K562 (cell line): ENCODE measurements around the gene BSCL2. TPM values are rescaled to one million over a fixed set of nuclear protein-coding genes. Genes with fewer than 3 reads are reported as not detected.

Experiments used
- CEBPB ChIP-seq: fragments of 450-650 bp; IDR thresholded peaks from 2 replicates; pipeline ENCODE4 v1.6.1; 2016; ENCODE audit warnings: missing genetic modification characterization, missing compliant biosample characterization
- CTBP1 ChIP-seq: fragments of 450-650 bp; IDR thresholded peaks from 2 replicates; pipeline ENCODE4 v1.6.1; 2016; ENCODE audit warnings: borderline replicate concordance
- E2F8 ChIP-seq: fragments of 450-650 bp; IDR thresholded peaks from 2 replicates; pipeline ENCODE4 v1.7.1; 2018; ENCODE audit warnings: mild to moderate bottlenecking, low read depth; ENCODE audit not compliant: partially characterized antibody
- FOXM1 ChIP-seq, 2 experiments: fragments of 450-650 bp in 1 of 2; sonication (generic) in 1 of 2; formaldehyde crosslinking in 1 of 2; IDR thresholded peaks; 2 replicates each; pipeline versions ENCODE4 v1.6.1 to v1.9.0; 2017 to 2022; ENCODE audit warnings: low read depth in 2 of 2, mild to moderate bottlenecking in 2 of 2, missing genetic modification reagents in 1 of 2, moderate library complexity in 1 of 2
- HINFP ChIP-seq: fragments of 450-650 bp; conservative IDR thresholded peaks from 2 replicates; pipeline ENCODE4 v1.6.1; 2016; ENCODE audit warnings: missing genetic modification characterization, low read depth, mild to moderate bottlenecking, control low read depth, missing compliant biosample characterization
- HMGN3 ChIP-seq: IDR thresholded peaks from 2 replicates; pipeline ENCODE4 v1.6.1; 2011; ENCODE audit warnings: borderline replicate concordance, low read depth, mild to moderate bottlenecking, mixed read lengths, low read length; ENCODE audit not compliant: insufficient read length; ENCODE audit errors: extremely low read depth
- MIER1 ChIP-seq: fragments of 450-650 bp; IDR thresholded peaks from 2 replicates; pipeline ENCODE4 v1.6.1; 2016; ENCODE audit warnings: antibody characterized with exemption, mild to moderate bottlenecking, low read depth
- NFIC ChIP-seq: fragments of 450-650 bp; IDR thresholded peaks from 2 replicates; pipeline ENCODE4 v1.6.1; 2017; ENCODE audit warnings: mild to moderate bottlenecking, inconsistent platforms
- SIRT6 ChIP-seq: IDR thresholded peaks from one replicate; pipeline ENCODE4 v1.6.1; 2012; ENCODE audit warnings: low read depth, mild to moderate bottlenecking, control low read depth, inconsistent platforms, low read length, moderate library complexity
- THAP12 ChIP-seq: fragments of 250-450 bp; sonication (Bioruptor Pico); IDR thresholded peaks from 2 replicates; pipeline ENCODE4 v1.9.0; 2021; ENCODE audit warnings: mild to moderate bottlenecking, inconsistent platforms
- ZBTB17 ChIP-seq: fragments of 450-650 bp; formaldehyde crosslinking; IDR thresholded peaks from 2 replicates; pipeline ENCODE4 v1.4.0; 2020; ENCODE audit warnings: mild to moderate bottlenecking
- ZBTB5 ChIP-seq: fragments of 450-650 bp; IDR thresholded peaks from 2 replicates; pipeline ENCODE4 v1.6.1; 2017; ENCODE audit warnings: antibody characterized with exemption
- ZNF146 ChIP-seq: IDR thresholded peaks from one replicate; pipeline ENCODE4 v1.6.1; 2018; ENCODE audit warnings: missing compliant biosample characterization; ENCODE audit not compliant: unreplicated experiment
- ZNF436 ChIP-seq: fragments of 250-450, 450-650 bp; sonication (Bioruptor Pico); formaldehyde crosslinking; IDR thresholded peaks from 2 replicates; pipeline ENCODE4 v1.7.0; 2020; ENCODE audit warnings: mild to moderate bottlenecking
- ZNF830 ChIP-seq: fragments of 250-450 bp; sonication (Bioruptor Pico); IDR thresholded peaks from 2 replicates; pipeline ENCODE4 v1.5.0; 2021; ENCODE audit warnings: mild to moderate bottlenecking
- polyA plus RNA-seq, 8 experiments: library from polyadenylated mRNA; depleted of rRNA in 4 of 8; stranded (reverse) in 5 of 8; unstranded in 3 of 8; fragments of >200 nt; fragmentation: Nextera tagmentation in 2 of 8; fragmentation: Illumina TruSeq in 1 of 8; extraction: Ambion mirVana in 2 of 8; extraction: Trizol in 1 of 8; gene quantifications; 2 replicates each; pipeline versions ENCODE4 v1.2.1 to v1.2.3, GENCODE V29; 2011 to 2014; ENCODE audit warnings: inconsistent platforms in 1 of 8, missing spikeins in 1 of 8
- total RNA-seq, 7 experiments: library from RNA; depleted of rRNA in 6 of 7; stranded (reverse); fragments of >200 nt in 6 of 7; fragmentation: Illumina TruSeq in 2 of 7; extraction: Trizol in 2 of 7; gene quantifications; 2 replicates each; pipeline versions ENCODE4 v1.2.1 to v1.2.3, GENCODE V29; 2011 to 2021; ENCODE audit warnings: low replicate concordance in 1 of 7

Gene BSCL2
- total and polyA plus RNA-seq, 9 of the 15 experiments (the other 6 are each of a cell fraction or from before 2014, with no cell fraction given) = 18.9 to 51.7 (median 35.2) TPM

GRCh38 chr11:62753736-62754603 lies 46.7 kb upstream of the BSCL2 start, which contains the start of gene ZBTB3 (continued):
- TF ChIP-seq SIRT6 (no peak), NFIC (peak; percentile 30; the same call in 1 of the 2 replicates), MIER1 (no peak), HINFP (tag) (no peak), THAP12 (CRISPR knock-in tag) (0 out of 2 replicates have a peak, but pooled peaks have one; percentile 7), CTBP1 (0 out of 2 replicates have a peak, but pooled peaks have one; percentile 60), ZNF830 (CRISPR knock-in tag) (no peak), ZNF436 (CRISPR knock-in tag) (no peak), ZNF146 (CRISPR knock-in tag) (no peak), CEBPB (tag) (no peak), E2F8 (peak; percentile 74), ZBTB5 (no peak), FOXM1 (IDR thresholded peaks at IDR 0.05; ENCODE audit: low read depth) (0 out of 2 replicates have a peak, but pooled peaks have one; percentile 35), FOXM1 (CRISPR knock-in tag; IDR thresholded peaks at IDR 0.05; ENCODE audit: low read depth) (0 out of 2 replicates have a peak, but pooled peaks have one; percentile 68), HMGN3 (no peak), ZBTB17 (CRISPR knock-in tag) (no peak)
